ENCODE results near the gene RNLS. TPM values are rescaled to one million over a fixed set of nuclear protein-coding genes. Genes with fewer than 3 reads are reported as not detected.

RNLS gene
- total RNA-seq, 2 experiments from 2014 or later = 0.95 to 2.7 TPM

DNA sequence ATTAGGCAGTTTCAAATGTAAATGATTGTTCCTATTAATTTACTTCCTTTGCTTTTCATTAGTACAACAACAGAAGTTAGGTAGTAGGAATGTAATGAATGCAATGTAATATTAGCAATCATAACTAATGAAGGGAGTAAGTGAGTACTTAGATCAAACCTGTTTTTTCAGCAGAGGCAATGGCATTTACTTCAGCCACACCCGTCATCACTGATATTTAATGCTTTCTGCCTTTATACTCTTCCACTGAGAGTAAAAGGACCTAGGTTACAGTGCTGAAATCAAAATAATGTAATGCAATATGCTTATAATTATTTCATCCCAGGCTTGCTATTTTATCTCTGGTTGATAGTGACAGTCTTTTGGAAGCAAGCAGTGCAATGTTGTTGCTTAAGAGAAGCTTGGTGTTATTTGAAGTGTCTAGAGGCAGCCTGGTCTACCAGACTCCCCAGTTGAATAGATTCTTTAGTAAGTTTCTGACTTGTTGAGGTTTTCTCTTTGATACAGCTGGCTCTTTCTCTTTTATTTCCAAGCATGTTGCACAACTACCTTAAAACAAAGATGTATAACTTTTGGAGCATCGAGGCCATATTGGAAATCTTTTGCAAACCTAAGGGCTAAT lies 149.4 kb downstream of the RNLS start:
- H3K36me3 Mint-ChIP-seq (ENCODE audit: low read depth) = no peaks in the 10 kb centered on the region
- Histone ChIP-seq H3K4me3 (ENCODE audit: low read length) (no peak overlapping the region), H3K36me3 (ENCODE audit: insufficient read depth, low read length) (no peaks in the 10 kb centered on the region), H3K27me3 (ENCODE audit: control insufficient read depth in 1 of 2, insufficient read depth in 2 of 2, low read length in 2 of 2) (no peaks in the 10 kb centered on the region), H3K9me3 (ENCODE audit: control insufficient read depth in 1 of 2, insufficient read depth in 1 of 2, low read length in 2 of 2) (no peaks in the 10 kb centered on the region), H3K27ac (ENCODE audit: low read depth in 1 of 2, low read length in 2 of 2) (no peak overlapping the region), H3K4me1 (ENCODE audit: insufficient read depth, low read length) (no peaks in the 10 kb centered on the region)
- no peaks in the 10 kb centered on the region for H3K9me3 Mint-ChIP-seq
- H3K4me1 Mint-ChIP-seq (ENCODE audit: low read depth) = no peaks in the 10 kb centered on the region
- ATAC-seq (ENCODE audit: poor library complexity) (no peak), DNase-seq (no peak)
- intact Hi-C loops (cut with DNase I, micrococcal nuclease) = no loop called here
- no peaks in the 10 kb centered on the region for H3K27me3 Mint-ChIP-seq
- H3K4me3 Mint-ChIP-seq = no peak overlapping the region
- TF ChIP-seq, protein P1, sequence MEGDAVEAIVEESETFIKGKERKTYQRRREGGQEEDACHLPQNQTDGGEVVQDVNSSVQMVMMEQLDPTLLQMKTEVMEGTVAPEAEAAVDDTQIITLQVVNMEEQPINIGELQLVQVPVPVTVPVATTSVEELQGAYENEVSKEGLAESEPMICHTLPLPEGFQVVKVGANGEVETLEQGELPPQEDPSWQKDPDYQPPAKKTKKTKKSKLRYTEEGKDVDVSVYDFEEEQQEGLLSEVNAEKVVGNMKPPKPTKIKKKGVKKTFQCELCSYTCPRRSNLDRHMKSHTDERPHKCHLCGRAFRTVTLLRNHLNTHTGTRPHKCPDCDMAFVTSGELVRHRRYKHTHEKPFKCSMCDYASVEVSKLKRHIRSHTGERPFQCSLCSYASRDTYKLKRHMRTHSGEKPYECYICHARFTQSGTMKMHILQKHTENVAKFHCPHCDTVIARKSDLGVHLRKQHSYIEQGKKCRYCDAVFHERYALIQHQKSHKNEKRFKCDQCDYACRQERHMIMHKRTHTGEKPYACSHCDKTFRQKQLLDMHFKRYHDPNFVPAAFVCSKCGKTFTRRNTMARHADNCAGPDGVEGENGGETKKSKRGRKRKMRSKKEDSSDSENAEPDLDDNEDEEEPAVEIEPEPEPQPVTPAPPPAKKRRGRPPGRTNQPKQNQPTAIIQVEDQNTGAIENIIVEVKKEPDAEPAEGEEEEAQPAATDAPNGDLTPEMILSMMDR (IDR thresholded peaks at IDR 0.05) = no peak
- POLR2A ChIA-PET = no interaction called here
- no peak overlapping the region for H3K27ac Mint-ChIP-seq
- CTCF ChIA-PET = no interaction called here

DNA sequence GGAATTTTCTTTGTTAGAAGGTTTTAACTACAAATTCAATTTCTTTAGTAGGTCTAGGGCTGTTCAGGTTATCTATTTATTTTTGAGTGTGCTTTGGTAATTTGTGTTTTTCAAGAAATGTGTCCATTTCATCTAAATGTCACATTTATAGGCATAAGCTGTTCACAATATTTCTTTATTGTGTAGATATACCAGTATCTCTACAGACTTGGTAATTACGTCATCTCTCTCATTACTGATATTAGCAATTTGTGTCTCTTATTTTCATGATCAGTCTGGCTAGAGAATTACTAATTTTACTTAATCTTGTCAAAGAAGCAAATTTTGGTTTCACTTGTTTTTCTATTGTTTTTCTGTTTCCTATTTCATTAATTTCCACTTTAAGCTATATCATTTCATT lies 152.0 kb downstream of the RNLS start:
- Histone ChIP-seq H3K4me1 (ENCODE audit: insufficient read depth, low read length) (no peaks in the 10 kb centered on the region), H3K27me3 (ENCODE audit: control insufficient read depth in 1 of 2, insufficient read depth in 2 of 2, low read length in 2 of 2) (no peaks in the 10 kb centered on the region), H3K9me3 (ENCODE audit: control insufficient read depth in 1 of 2, insufficient read depth in 1 of 2, low read length in 2 of 2) (no peaks in the 10 kb centered on the region), H3K27ac (ENCODE audit: low read depth in 1 of 2, low read length in 2 of 2) (no peak overlapping the region), H3K36me3 (ENCODE audit: insufficient read depth, low read length) (no peaks in the 10 kb centered on the region), H3K4me3 (ENCODE audit: low read length) (no peak overlapping the region)
- TF ChIP-seq, protein P1 (IDR thresholded peaks at IDR 0.05) = no peak
- no peaks in the 10 kb centered on the region for H3K36me3 Mint-ChIP-seq (ENCODE audit: low read depth)
- POLR2A ChIA-PET = no interaction called here
- CTCF ChIA-PET = no interaction called here
- no peak overlapping the region for H3K4me3 Mint-ChIP-seq
- peaks cover 14% of the 10 kb centered on the region for H3K4me1 Mint-ChIP-seq (ENCODE audit: low read depth)
- intact Hi-C loops (cut with DNase I, micrococcal nuclease) = no loop called here
- H3K27me3 Mint-ChIP-seq = no peaks in the 10 kb centered on the region
- no peak for DNase-seq
- no peak overlapping the region for H3K27ac Mint-ChIP-seq
- no peak for ATAC-seq (ENCODE audit: poor library complexity)
- no peaks in the 10 kb centered on the region for H3K9me3 Mint-ChIP-seq

DNA sequence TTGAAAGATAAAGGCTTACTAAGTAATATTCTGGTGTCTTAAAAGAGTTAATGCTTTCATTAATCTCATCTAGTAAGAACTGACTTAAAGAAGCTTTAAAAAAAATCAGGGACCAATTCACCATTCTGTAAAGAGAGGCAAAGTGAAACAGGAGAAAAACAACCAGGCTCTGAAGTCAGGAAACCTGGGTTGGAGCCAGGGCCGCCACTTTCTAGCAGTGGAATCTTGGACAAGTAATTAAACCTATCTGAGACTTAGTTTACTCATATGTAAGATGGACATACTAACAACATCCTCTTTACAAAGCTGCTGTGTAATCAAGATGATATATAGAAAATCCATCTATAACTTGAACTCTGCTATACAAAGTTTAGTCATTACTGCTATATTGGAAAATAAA lies 154.1 kb downstream of the RNLS start:
- H3K36me3 ChIP-seq (ENCODE audit: insufficient read depth, low read length) = no peaks in the 10 kb centered on the region
- no peaks in the 10 kb centered on the region for H3K27me3 ChIP-seq (ENCODE audit: control insufficient read depth in 1 of 2, insufficient read depth in 2 of 2, low read length in 2 of 2)
- ChIA-PET CTCF (no interaction called here), POLR2A (interaction anchor here (1.0 kb wide), 1 partner anchor 43 kb away, joined by 3 read pairs; no protein-coding TSS in a partner anchor)
- TF ChIP-seq, protein P1 (IDR thresholded peaks at IDR 0.05) = no peak
- H3K9me3 Mint-ChIP-seq = no peaks in the 10 kb centered on the region
- ATAC-seq (ENCODE audit: poor library complexity) (no peak), DNase-seq (no peak)
- no peak overlapping the region for H3K27ac ChIP-seq (ENCODE audit: low read depth in 1 of 2, low read length in 2 of 2)
- no peaks in the 10 kb centered on the region for H3K27me3 Mint-ChIP-seq
- no peak overlapping the region for H3K4me3 ChIP-seq (ENCODE audit: low read length)
- H3K9me3 ChIP-seq (ENCODE audit: control insufficient read depth in 1 of 2, insufficient read depth in 1 of 2, low read length in 2 of 2) = no peaks in the 10 kb centered on the region
- H3K36me3 Mint-ChIP-seq (ENCODE audit: low read depth) = no peaks in the 10 kb centered on the region
- H3K27ac Mint-ChIP-seq = no peak overlapping the region
- peaks cover 14% of the 10 kb centered on the region for H3K4me1 Mint-ChIP-seq (ENCODE audit: low read depth)
- no peak overlapping the region for H3K4me3 Mint-ChIP-seq
- H3K4me1 ChIP-seq (ENCODE audit: insufficient read depth, low read length) = no peaks in the 10 kb centered on the region
- intact Hi-C loops (cut with DNase I, micrococcal nuclease) = no loop called here

Data from CD4-positive, alpha-beta T cell (primary cell).